Activated CD8-positive, alpha-beta T cell treated with anti-CD3 and anti-CD28 coated beads for 36 hours (primary cell): ENCODE measurements around the gene DUSP16. TPM values are rescaled to one million over a fixed set of nuclear protein-coding genes. Genes with fewer than 3 reads are reported as not detected.

Source experiments
- ATAC-seq: fragments of 200-7000 bp; cut with Tn5 transposase; one replicate; pipeline ENCODE4 v1.10.0; 2021; ENCODE audit warnings: mild to moderate bottlenecking, moderate library complexity
- CTCF ChIA-PET: fragments of 350-600 bp; sonication (Branson Sonifier 250); formaldehyde crosslinking; loops from one replicate; lab custom pipeline; 2021; ENCODE audit warnings: antibody characterized with exemption; lab: Charles Lee
- POLR2A ChIA-PET: fragments of 350-600 bp; sonication (Branson Sonifier 250); formaldehyde crosslinking; loops from one replicate; lab custom pipeline; 2021; ENCODE audit warnings: antibody characterized with exemption; lab: Charles Lee
- DNase-seq: peaks from one replicate; pipeline ENCODE4 v3.0.0-alpha.2; 2020
- H3K27ac Mint-ChIP-seq: one replicate; pipeline ENCODE4 v1.8.0; 2021; ENCODE audit warnings: mild to moderate bottlenecking, mixed read lengths
- H3K27me3 Mint-ChIP-seq: one replicate; pipeline ENCODE4 v1.8.0; 2021; ENCODE audit warnings: mixed read lengths
- H3K36me3 Mint-ChIP-seq: one replicate; pipeline ENCODE4 v1.8.0; 2021; ENCODE audit warnings: low read depth, mixed read lengths
- H3K4me1 Mint-ChIP-seq: one replicate; pipeline ENCODE4 v1.8.0; 2021; ENCODE audit warnings: low read depth, mixed read lengths
- H3K4me3 Mint-ChIP-seq: one replicate; pipeline ENCODE4 v1.8.0; 2021; ENCODE audit warnings: mild to moderate bottlenecking, moderate library complexity, mixed read lengths
- H3K9me3 Mint-ChIP-seq: one replicate; pipeline ENCODE4 v1.8.0; 2021; ENCODE audit warnings: mixed read lengths
- intact Hi-C: fragments of 100-400 bp; cut with micrococcal nuclease; formaldehyde crosslinking; loops from one replicate; pipeline ENCODE4 v1.10.0; 2022
- total RNA-seq, 2 experiments: library from RNA; stranded (reverse); gene quantifications; one replicate each; pipeline ENCODE4 v1.2.3, GENCODE V29; 2021
- TF ChIP-seq, protein P1 (sequence below): fragments of 200-600 bp; IDR thresholded peaks from one replicate; pipeline ENCODE4 v1.8.0; 2022; ENCODE audit warnings: antibody characterized with exemption, mild to moderate bottlenecking

The DUSP16 gene
- total RNA-seq, 2 experiments from 2014 or later: 28.2 to 30.2 TPM

DNA sequence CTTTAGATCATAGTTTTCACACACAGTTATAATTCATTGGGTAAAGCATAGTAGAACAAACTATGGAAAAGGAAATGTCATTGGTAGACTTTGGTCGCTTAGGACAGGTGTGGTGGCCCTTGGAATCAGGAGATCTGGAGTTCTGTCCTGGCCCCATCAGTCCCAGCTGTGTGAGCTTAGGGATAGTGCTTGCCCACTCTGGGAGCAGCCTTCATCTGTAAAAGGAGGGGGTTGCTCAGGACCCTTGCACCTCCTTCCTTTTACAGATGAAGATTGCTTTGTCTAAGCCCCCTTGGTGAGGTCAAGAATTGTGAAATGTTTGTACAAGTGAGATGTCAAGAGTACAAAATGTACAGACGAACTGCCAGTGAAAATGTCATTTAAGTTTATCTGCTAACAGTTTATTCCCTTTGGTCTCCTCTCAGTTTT, 112.6 kb downstream of the DUSP16 start:
- H3K4me3 Mint-ChIP-seq: no peak overlapping the region
- intact Hi-C loops: no loop called here
- CTCF ChIA-PET: no interaction called here
- H3K4me1 Mint-ChIP-seq: peaks cover 8% of the 10 kb centered on the region
- DNase-seq (no peak), ATAC-seq (no peak)
- POLR2A ChIA-PET: no interaction called here
- no peaks in the 10 kb centered on the region for H3K9me3 Mint-ChIP-seq
- TF ChIP-seq, protein P1, sequence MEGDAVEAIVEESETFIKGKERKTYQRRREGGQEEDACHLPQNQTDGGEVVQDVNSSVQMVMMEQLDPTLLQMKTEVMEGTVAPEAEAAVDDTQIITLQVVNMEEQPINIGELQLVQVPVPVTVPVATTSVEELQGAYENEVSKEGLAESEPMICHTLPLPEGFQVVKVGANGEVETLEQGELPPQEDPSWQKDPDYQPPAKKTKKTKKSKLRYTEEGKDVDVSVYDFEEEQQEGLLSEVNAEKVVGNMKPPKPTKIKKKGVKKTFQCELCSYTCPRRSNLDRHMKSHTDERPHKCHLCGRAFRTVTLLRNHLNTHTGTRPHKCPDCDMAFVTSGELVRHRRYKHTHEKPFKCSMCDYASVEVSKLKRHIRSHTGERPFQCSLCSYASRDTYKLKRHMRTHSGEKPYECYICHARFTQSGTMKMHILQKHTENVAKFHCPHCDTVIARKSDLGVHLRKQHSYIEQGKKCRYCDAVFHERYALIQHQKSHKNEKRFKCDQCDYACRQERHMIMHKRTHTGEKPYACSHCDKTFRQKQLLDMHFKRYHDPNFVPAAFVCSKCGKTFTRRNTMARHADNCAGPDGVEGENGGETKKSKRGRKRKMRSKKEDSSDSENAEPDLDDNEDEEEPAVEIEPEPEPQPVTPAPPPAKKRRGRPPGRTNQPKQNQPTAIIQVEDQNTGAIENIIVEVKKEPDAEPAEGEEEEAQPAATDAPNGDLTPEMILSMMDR: no peak
- no peaks in the 10 kb centered on the region for H3K27me3 Mint-ChIP-seq
- H3K27ac Mint-ChIP-seq: no peak overlapping the region
- H3K36me3 Mint-ChIP-seq: peaks cover 6% of the 10 kb centered on the region

DNA sequence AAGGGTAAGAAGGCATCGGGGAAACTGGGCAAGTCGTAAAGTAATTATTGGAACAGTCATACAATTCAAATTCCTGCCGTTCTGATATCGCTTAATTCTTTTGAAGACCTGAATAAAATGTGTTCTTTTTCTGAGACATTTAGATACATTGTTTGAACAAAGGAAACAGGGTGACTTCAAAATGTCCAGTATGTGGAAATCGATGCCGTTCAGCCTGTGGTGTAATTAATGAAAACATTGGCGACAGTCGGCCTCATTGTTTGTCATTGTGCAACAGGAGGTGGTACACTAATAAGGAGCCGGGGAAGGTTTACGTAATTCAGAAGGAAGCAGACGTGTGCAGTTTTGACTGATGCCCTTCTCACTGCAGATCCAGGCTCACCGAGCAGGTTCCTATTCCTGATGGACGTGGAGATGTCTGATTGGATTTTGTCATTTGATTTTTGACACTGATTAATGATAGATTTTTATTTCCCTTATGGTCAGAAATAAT, 113.1 kb downstream of the DUSP16 start:
- no peak for ATAC-seq
- TF ChIP-seq, protein P1: no peak
- POLR2A ChIA-PET: no interaction called here
- CTCF ChIA-PET: no interaction called here
- peaks cover 9% of the 10 kb centered on the region for H3K4me1 Mint-ChIP-seq
- no peak overlapping the region for H3K27ac Mint-ChIP-seq
- no peak for DNase-seq
- peaks cover 6% of the 10 kb centered on the region for H3K36me3 Mint-ChIP-seq
- intact Hi-C loops: no loop called here
- no peak overlapping the region for H3K4me3 Mint-ChIP-seq
- H3K9me3 Mint-ChIP-seq: no peaks in the 10 kb centered on the region
- H3K27me3 Mint-ChIP-seq: no peaks in the 10 kb centered on the region

DNA sequence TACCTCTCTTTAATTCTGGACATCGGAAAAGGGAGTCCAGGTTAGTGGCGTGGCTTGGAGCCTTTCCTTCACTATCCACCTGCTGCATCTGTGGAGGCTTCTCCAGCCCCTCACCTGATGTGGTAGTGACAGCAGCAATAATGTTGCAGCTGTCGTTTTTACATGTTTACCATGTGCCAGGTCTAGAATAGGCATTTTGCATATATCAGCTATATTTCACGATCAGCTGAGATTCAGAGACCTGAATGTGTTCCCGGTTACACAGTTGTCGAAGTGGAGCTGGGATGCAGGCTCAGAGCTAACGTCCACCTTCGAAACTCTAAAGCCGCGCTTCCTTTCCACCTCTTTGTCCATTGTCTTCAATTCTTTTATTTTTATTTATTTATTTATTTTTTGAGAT, 114.8 kb downstream of the DUSP16 start:
- no peak overlapping the region for H3K4me3 Mint-ChIP-seq
- no peaks in the 10 kb centered on the region for H3K9me3 Mint-ChIP-seq
- intact Hi-C loops: no loop called here
- no peaks in the 10 kb centered on the region for H3K27me3 Mint-ChIP-seq
- POLR2A ChIA-PET: interaction anchor here (0.7 kb wide), 1 partner anchor 11 kb away, joined by 3 read pairs; no protein-coding TSS in a partner anchor
- no peak overlapping the region for H3K27ac Mint-ChIP-seq
- H3K36me3 Mint-ChIP-seq: peaks cover 4% of the 10 kb centered on the region
- ATAC-seq (no peak), DNase-seq (no peak)
- TF ChIP-seq, protein P1: no peak
- CTCF ChIA-PET: interaction anchor here (1.3 kb wide), 1 partner anchor 10 kb away, joined by 4 read pairs; no protein-coding TSS in a partner anchor
- peaks cover 21% of the 10 kb centered on the region for H3K4me1 Mint-ChIP-seq

DNA sequence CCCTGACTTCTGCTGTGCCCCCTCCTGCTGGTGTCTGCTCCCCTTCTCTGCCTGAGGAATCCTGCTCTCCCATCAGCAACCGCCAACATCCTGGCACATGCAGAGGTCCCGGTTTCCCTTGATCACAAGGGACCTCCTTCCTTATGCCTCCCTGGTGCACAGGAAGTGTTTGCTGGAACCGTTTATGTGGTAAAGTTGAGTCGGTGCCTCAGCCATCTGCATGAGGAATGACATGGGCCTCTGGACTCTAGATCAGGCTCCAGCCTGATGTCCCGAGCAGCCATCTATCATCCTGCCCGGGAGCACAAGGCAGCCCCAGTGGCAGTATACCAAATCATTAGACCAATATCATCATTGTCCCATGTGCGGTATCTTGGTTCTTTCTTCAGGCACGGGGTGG, 115.4 kb downstream of the DUSP16 start:
- Mint-ChIP-seq H3K9me3 (no peaks in the 10 kb centered on the region), H3K4me1 (peaks cover 27% of the 10 kb centered on the region), H3K36me3 (peaks cover 6% of the 10 kb centered on the region), H3K4me3 (no peak overlapping the region), H3K27me3 (no peaks in the 10 kb centered on the region), H3K27ac (no peak overlapping the region)
- ChIA-PET CTCF (interaction anchor here (1.3 kb wide), 1 partner anchor 11 kb away, joined by 4 read pairs; no protein-coding TSS in a partner anchor), POLR2A (no interaction called here)
- ATAC-seq: no peak
- no peak for DNase-seq
- TF ChIP-seq, protein P1: no peak
- intact Hi-C loops: no loop called here

DNA sequence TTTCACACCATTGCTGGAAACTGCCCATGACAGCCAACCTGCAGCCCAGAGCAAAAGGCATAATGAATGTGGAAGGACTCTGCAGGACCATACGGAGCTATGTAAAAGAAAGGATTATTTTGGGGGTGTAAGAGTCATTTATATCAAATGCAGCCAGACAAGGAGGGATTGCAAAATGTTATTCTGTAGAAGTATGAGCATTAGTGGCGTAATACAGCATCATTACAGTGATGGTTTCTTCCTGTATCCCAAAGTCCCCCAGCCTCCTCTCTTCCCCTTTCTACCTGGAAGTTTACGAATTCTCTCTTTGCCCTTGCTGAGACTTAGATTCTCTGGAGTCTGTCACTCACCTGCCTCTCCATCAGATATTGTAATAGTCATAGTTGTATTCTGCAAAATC, 115.9 kb downstream of the DUSP16 start:
- Mint-ChIP-seq H3K27me3 (no peaks in the 10 kb centered on the region), H3K4me1 (peaks cover 31% of the 10 kb centered on the region), H3K36me3 (peaks cover 6% of the 10 kb centered on the region), H3K4me3 (no peak overlapping the region), H3K27ac (no peak overlapping the region), H3K9me3 (no peaks in the 10 kb centered on the region)
- TF ChIP-seq, protein P1: no peak
- ChIA-PET POLR2A (no interaction called here), CTCF (interaction anchor here (1.0 to 3.2 kb wide), 2 partner anchors 8 to 16 kb away, joined by 3 to 20 read pairs; no protein-coding TSS in a partner anchor)
- ATAC-seq: no peak
- intact Hi-C loops: no loop called here
- no peak for DNase-seq
